Spleen (tissue), 11 donors: ENCODE measurements around the gene SLC9A8. TPM values are rescaled to one million over a fixed set of nuclear protein-coding genes. Genes with fewer than 3 reads are reported as not detected.
A peak's percentile ranks its signal among the peaks of the same experiment; 100 is the strongest.

Experiments used
- DNase-seq: peaks from one replicate; pipeline ENCODE4 v3.0.0-alpha.2; 2020
- H3K27ac ChIP-seq, 8 donors: fragments of 200-600 bp; sonication (generic) in 7 of 8; 1 replicate in 4 of 8; 2 replicates in 4 of 8; pipeline versions ENCODE4 v1.5.0 to v1.8.0; 2016 to 2021; ENCODE audit warnings: inconsistent platforms in 4 of 8, mild to moderate bottlenecking in 4 of 8, moderate library complexity in 1 of 8
- H3K27me3 ChIP-seq, 7 donors: fragments of 200-600 bp; sonication (generic) in 6 of 7; replicated peaks in 1 of 7; 1 replicate in 4 of 7; 2 replicates in 3 of 7; pipeline versions ENCODE4 v1.5.0 to v1.8.0; 2016 to 2021; ENCODE audit warnings: inconsistent platforms in 3 of 7, mild to moderate bottlenecking in 1 of 7
- H3K36me3 ChIP-seq, 6 donors: fragments of 200-600 bp; sonication (generic) in 5 of 6; 1 replicate in 4 of 6; 2 replicates in 2 of 6; pipeline versions ENCODE4 v1.5.0 to v1.8.0; 2016 to 2021; ENCODE audit warnings: inconsistent platforms in 2 of 6
- H3K4me1 ChIP-seq, 6 donors: fragments of 200-600 bp; sonication (generic) in 5 of 6; 1 replicate in 3 of 6; 2 replicates in 3 of 6; pipeline versions ENCODE4 v1.5.0 to v1.8.0; 2016 to 2021; ENCODE audit warnings: inconsistent platforms in 3 of 6
- H3K4me3 ChIP-seq, 8 donors: fragments of 200-600 bp; sonication (generic) in 7 of 8; 1 replicate in 4 of 8; 2 replicates in 4 of 8; pipeline versions ENCODE4 v1.5.0 to v1.8.0; 2016 to 2021; ENCODE audit warnings: inconsistent platforms in 4 of 8, mild to moderate bottlenecking in 4 of 8, moderate library complexity in 2 of 8
- H3K9me3 ChIP-seq, 8 donors: fragments of 200-600 bp; sonication (generic) in 7 of 8; 1 replicate in 4 of 8; 2 replicates in 4 of 8; pipeline versions ENCODE4 v1.5.0 to v1.8.0; 2016 to 2021; ENCODE audit warnings: inconsistent platforms in 4 of 8
- CTCF ChIP-seq, 11 experiments: fragments of 200-600 bp in 7 of 11; fragments of 450-650 bp in 4 of 11; sonication (generic) in 4 of 11; IDR thresholded peaks in 8 of 11; conservative IDR thresholded peaks in 3 of 11; 1 replicate in 7 of 11; 2 replicates in 4 of 11; pipeline versions ENCODE4 v1.4.0 to v1.8.0; 2016 to 2021; ENCODE audit warnings: antibody characterized with exemption in 11 of 11, inconsistent platforms in 4 of 11, mild to moderate bottlenecking in 1 of 11
- POLR2A ChIP-seq, 3 donors: fragments of 450-650 bp; IDR thresholded peaks; one replicate each; pipeline ENCODE4 v1.5.1; 2017; ENCODE audit warnings: antibody characterized with exemption in 3 of 3, mild to moderate bottlenecking in 1 of 3
- POLR2AphosphoS5 ChIP-seq, 3 donors: sonication (generic); formaldehyde crosslinking; IDR thresholded peaks; one replicate each; pipeline ENCODE4 v1.5.1; 2017; ENCODE audit warnings: antibody characterized with exemption in 3 of 3
- WGBS, 5 donors: extraction: QIAGEN DNeasy Blood & Tissue Kit in 3 of 5; methylation state at CpG; one replicate each; pipeline versions ENCODE4 v1.1.5 to v1.1.7; 2013 to 2018; 5-methylcytosine and 5-hydroxymethylcytosine counted together
- intact Hi-C: fragments of 100-400 bp; cut with DNase I; formaldehyde crosslinking; loops from one replicate; pipeline ENCODE4 v1.15.0; 2023; ENCODE audit warnings: low total_unique reads
- polyA plus RNA-seq, 3 donors: library from polyadenylated mRNA; stranded (reverse); fragments of 200-250 nt; gene quantifications; one replicate each; pipeline ENCODE4 v1.2.1, GENCODE V29; 2013
- total RNA-seq, 7 donors: library from RNA; depleted of rRNA in 3 of 7; stranded (reverse); fragments of >200 nt in 3 of 7; fragmentation: NEBNext Ultra II Directional in 4 of 7; extraction: Animal tissue kit (Norgen Biotek cat#: 25700) in 4 of 7; gene quantifications; one replicate each; pipeline versions ENCODE4 v1.1.0 to v1.2.1, GENCODE V29; 2016 to 2021
- donor health status: healthy with polysubstance abuse.
- donor health status: DM: no; HTN: no; CAD: no; lungs with moderate emphysema.
- donor health status: DM: no; HTN: no; CAD: no.
- donor health status: Bipolar disorder and iron deficiency.
- donor health status: healthy.
- donor health status: DM: no; HTN: no; CAD: no.
- donor health status: DM: yes; HTN: yes; CAD: no.

The SLC9A8 gene
- total and polyA plus RNA-seq, 10 donors = 4.6 to 35.3 (median 22.3) TPM

GRCh38 chr20:49765846-49766541 lies 46.6 kb upstream of the SLC9A8 start:
- no peak for DNase-seq
- Histone ChIP-seq H3K4me3 (peak overlapping the region in 1 of 8 donors; percentile 21), H3K36me3 (no peaks in the 10 kb centered on the region), H3K27ac (peak overlapping the region in 7 of 8 donors; percentile 46 to 94 (median 83)), H3K9me3 (no peaks in the 10 kb centered on the region), H3K27me3 (no peaks in the 10 kb centered on the region), H3K4me1 (peaks cover 12 to 72% (median 30%) of the 10 kb centered on the region in 6 donors)
- intact Hi-C loops = no loop called here
- WGBS, 5 donors = 80 to 100% (median 93%) methylated on average over 2 of the region's 2 CpGs
- no peak for TF ChIP-seq CTCF (IDR thresholded peaks at IDR 0.05 in 8 of 11, conservative IDR thresholded peaks at IDR 0.05 in 3 of 11)
- no peak for TF ChIP-seq POLR2AphosphoS5 (IDR thresholded peaks at IDR 0.05)
- TF ChIP-seq POLR2A (IDR thresholded peaks at IDR 0.05) = no peak

- no peaks in the 10 kb centered on the region for H3K27me3 ChIP-seq
- no peak overlapping the region for H3K4me3 ChIP-seq
- peak overlapping the region in 7 of 8 donors; percentile 47 to 94 (median 83) for H3K27ac ChIP-seq
- no peaks in the 10 kb centered on the region for H3K36me3 ChIP-seq
- intact Hi-C loops = no loop called here
- H3K9me3 ChIP-seq = no peaks in the 10 kb centered on the region
- DNase-seq = no peak
- no peak for TF ChIP-seq POLR2A (IDR thresholded peaks at IDR 0.05)
- TF ChIP-seq POLR2AphosphoS5 (IDR thresholded peaks at IDR 0.05) = no peak
- TF ChIP-seq CTCF (IDR thresholded peaks at IDR 0.05 in 8 of 11, conservative IDR thresholded peaks at IDR 0.05 in 3 of 11) = no peak
- peaks cover 12 to 82% (median 30%) of the 10 kb centered on the region in 6 donors for H3K4me1 ChIP-seq
- WGBS, 5 donors = 79 to 95% (median 92%) methylated on average over 4 of the region's 4 CpGs
Measured at GRCh38 chr20:49766979-49767521, 45.6 kb upstream of the SLC9A8 start.

DNA sequence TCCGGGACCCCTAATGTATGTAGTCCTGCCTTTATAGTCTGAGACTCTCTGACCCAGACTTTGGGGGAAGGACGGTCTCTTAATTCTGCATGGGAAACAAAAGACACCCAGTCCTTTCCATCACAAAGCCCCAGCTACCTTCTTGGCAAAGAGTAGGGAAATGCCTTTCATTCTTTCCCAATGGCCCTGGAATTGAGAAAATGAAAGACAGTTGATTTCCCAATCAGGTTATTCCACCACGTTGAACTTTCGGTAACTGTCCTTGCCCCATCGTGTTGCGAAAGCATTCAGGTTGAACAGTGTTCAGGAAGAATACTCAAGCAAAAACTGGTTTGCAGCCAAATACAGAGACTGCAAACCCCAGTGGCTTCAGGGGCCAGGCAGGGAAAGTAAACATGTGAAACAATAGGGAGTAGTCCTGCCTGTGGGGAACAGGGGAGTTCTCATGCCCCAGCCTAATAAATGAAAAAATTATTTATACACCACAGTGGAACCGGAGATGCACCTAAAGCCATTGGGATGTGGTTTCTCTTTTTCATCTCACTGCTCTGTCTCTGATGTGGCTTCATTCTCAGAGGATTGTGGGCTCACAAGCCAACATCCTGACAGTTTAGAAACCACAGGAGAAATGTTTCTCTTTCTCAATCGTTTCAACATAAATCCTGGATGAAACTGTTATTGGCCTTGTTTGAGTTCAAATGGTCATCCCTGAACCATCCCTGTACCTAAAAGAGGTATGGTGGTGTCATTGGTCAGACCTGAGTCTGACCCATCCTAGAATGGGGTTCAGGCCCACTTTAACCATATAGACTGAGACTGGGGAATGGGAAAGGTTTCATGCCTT lies 44.2 kb upstream of the SLC9A8 start:
- 22 to 31% (median 25%) methylated on average over 8 of the region's 8 CpGs for WGBS, 5 donors
- no peak for DNase-seq
- TF ChIP-seq POLR2A (IDR thresholded peaks at IDR 0.05) (no peak), POLR2AphosphoS5 (IDR thresholded peaks at IDR 0.05) (peak in 1 of 3 donors; percentile 86), CTCF (IDR thresholded peaks at IDR 0.05 in 8 of 11, conservative IDR thresholded peaks at IDR 0.05 in 3 of 11) (peak in 1 of 11 experiments; percentile 5)
- intact Hi-C loops = no loop called here
- H3K36me3 ChIP-seq = no peaks in the 10 kb centered on the region
- H3K27ac ChIP-seq = peak overlapping the region in 7 of 8 donors; percentile 81 to 94 (median 84)
- H3K9me3 ChIP-seq = no peaks in the 10 kb centered on the region
- peaks cover 12 to 92% (median 34%) of the 10 kb centered on the region in 6 donors for H3K4me1 ChIP-seq
- H3K27me3 ChIP-seq = no peaks in the 10 kb centered on the region
- peak overlapping the region in 1 of 8 donors; percentile 29 for H3K4me3 ChIP-seq
